GM21737 (cell line): Measurements from ENCODE around the gene IL18R1.

ENCODE experiments used
- ATAC-seq: cut with Tn5 transposase; IDR thresholded peaks from one replicate; pipeline ENCODE4 v1.9.1; 2021; ENCODE audit warnings: mild to moderate bottlenecking, moderate library complexity; ENCODE audit not compliant: unreplicated experiment

IL18R1 gene

GRCh38 chr2:102428573-102428972 lies 73.0 kb downstream of the IL18R1 start:
- ATAC-seq: no peak

GRCh38 chr2:102432386-102432785 lies 76.8 kb downstream of the IL18R1 start:
- ATAC-seq: no peak

DNA sequence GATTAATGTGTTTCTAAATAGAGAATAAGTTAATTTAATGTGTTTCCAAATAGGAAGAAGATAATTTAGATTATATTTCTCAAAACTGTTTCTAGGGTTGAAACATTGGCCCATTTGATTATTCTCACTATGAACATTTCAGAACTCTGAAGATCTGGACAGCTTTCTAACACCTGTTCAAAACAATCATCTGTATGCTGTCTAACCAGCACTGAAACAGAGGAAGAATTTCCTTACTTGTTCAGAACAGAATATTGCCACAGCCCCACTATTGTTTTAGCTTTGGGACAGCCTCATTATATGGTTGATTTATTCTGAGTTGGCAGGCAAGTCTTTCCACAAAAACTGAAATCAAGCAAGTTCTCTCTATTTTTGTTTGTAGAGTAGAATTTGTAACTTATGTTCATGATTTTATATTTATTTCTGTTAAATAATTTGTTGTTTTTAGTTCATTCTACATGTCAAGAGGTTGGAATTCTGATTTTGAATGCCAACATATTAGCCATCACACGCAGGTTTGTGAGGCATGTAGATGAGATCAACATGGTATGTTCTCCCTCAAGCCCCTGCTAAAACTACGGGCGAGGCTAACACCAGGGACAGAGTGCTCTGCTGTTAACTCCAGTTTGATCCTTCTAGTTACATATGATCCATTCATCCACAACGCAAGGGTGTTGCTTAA lies 78.5 kb downstream of the IL18R1 start:
- no peak for ATAC-seq

- ATAC-seq: peak; percentile 57
Measured at GRCh38 chr2:102434655-102435381, 79.2 kb downstream of the IL18R1 start.

DNA sequence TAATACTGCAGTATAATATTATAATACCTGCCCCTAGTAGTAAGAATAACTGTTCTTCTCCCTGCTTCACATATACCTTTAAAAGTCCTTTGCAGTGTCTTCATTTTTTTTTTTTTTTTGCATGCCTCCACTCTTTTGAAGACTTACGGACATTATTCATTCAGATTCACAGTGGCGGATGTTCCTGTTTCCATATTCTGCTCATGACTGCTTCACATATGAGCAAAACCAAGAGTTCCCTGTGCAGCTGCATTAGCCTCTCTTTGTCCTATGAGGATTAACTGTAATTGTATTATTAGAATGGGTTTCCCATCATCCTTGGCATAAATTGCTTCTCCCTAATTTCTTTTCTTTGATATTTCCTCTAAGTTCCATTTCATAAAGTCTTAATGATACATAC lies 80.1 kb downstream of the IL18R1 start:
- ATAC-seq: no peak

- ATAC-seq: no peak
Measured at GRCh38 chr2:102436323-102436722, 80.7 kb downstream of the IL18R1 start.

GRCh38 chr2:102437122-102437521 lies 81.5 kb downstream of the IL18R1 start:
- no peak for ATAC-seq

- no peak for ATAC-seq
Measured at GRCh38 chr2:102438111-102438510, 82.5 kb downstream of the IL18R1 start.

- no peak for ATAC-seq
Measured at GRCh38 chr2:102438578-102438977, 83.0 kb downstream of the IL18R1 start.

DNA sequence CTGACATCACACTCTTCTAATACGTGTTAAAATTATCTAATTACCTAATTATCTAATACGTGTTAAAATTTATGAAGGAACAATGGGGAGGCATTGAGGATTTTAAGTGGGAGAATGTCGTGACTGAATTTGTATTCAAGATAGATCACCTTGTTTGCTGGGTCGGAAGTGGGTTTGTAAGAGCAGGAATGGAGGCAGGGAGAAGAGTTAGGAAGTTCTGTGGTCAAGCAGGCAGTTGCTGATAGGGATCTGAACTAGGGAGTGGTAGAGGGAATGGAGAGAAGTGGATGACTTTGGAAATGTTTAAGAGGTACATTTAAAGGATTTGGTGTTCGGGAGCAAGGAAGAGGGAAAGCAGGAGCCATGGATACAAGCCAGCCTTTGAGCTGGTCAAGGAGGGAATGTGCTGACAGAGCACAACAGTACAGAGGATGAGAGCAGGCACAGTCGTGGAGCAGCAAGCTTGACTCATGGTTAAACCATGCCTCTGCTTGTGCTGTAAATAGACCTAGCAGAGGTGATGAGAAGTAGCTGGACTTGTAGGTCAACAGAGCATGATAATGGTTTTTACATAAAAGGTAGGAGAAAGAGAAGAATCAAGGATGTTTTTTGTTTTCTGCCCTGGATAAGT lies 83.6 kb downstream of the IL18R1 start:
- ATAC-seq: no peak

GRCh38 chr2:102442967-102443828 lies 87.6 kb downstream of the IL18R1 start:
- ATAC-seq: peak; percentile 55

DNA sequence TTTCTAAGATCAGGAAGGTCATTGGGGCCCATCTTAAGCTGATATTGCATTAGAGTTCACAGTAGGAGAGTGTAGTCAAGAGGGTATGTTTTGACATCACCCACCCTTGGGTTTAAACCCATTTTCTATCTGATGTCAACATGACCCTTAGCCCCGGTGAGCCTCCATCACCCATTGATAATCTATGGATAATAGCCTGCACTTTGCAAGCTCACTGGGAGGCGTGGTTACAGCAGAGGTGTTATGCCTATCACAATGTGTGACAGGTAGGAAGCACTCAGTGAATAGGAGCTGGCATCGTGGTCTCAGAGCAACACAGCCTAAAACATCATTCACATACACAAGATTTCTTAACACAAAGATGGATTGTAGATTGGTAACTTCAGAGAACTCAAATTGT lies 88.6 kb downstream of the IL18R1 start:
- no peak for ATAC-seq

GRCh38 chr2:102446936-102447335 lies 91.3 kb downstream of the IL18R1 start:
- ATAC-seq: no peak
